Measurements from ENCODE around the gene TTC3.

The TTC3 gene

DNA sequence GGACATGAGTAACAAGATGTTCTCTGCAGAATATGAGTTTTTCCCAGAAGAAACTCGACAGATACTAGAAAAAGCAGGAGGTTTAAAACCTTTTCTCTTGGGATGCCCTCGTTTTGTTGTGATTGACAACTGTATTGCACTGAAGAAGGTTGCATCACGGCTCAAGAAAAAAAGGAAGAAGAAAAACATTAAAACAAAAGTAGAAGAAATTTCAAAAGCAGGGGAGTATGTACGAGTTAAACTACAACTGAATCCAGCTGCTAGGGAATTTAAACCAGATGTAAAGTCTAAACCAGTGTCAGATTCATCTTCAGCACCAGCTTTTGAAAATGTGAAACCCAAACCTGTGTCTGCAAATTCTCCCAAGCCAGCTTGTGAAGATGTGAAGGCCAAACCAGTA lies 92.5 kb downstream of the TTC3 start:
- Histone ChIP-seq H3K9me3 (ENCODE audit: severe bottlenecking) (no peaks in the 10 kb centered on the region), H3K36me3 (ENCODE audit: low read depth) (peaks cover 88% of the 10 kb centered on the region), H3K27ac (ENCODE audit: poor library complexity, severe bottlenecking) (no peak overlapping the region), H3K27me3 (ENCODE audit: insufficient read depth, poor library complexity, severe bottlenecking) (no peaks in the 10 kb centered on the region), H3K4me1 (ENCODE audit: insufficient read depth, poor library complexity, severe bottlenecking) (no peaks in the 10 kb centered on the region), H3K4me3 (ENCODE audit: severe bottlenecking) (no peak overlapping the region)
- ATAC-seq (ENCODE audit: low read depth) (no peak), DNase-seq (ENCODE audit: low spot score) (no peak)
- TF ChIP-seq, protein P1, sequence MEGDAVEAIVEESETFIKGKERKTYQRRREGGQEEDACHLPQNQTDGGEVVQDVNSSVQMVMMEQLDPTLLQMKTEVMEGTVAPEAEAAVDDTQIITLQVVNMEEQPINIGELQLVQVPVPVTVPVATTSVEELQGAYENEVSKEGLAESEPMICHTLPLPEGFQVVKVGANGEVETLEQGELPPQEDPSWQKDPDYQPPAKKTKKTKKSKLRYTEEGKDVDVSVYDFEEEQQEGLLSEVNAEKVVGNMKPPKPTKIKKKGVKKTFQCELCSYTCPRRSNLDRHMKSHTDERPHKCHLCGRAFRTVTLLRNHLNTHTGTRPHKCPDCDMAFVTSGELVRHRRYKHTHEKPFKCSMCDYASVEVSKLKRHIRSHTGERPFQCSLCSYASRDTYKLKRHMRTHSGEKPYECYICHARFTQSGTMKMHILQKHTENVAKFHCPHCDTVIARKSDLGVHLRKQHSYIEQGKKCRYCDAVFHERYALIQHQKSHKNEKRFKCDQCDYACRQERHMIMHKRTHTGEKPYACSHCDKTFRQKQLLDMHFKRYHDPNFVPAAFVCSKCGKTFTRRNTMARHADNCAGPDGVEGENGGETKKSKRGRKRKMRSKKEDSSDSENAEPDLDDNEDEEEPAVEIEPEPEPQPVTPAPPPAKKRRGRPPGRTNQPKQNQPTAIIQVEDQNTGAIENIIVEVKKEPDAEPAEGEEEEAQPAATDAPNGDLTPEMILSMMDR (IDR thresholded peaks at IDR 0.05; ENCODE audit: poor library complexity, severe bottlenecking): no peak

DNA sequence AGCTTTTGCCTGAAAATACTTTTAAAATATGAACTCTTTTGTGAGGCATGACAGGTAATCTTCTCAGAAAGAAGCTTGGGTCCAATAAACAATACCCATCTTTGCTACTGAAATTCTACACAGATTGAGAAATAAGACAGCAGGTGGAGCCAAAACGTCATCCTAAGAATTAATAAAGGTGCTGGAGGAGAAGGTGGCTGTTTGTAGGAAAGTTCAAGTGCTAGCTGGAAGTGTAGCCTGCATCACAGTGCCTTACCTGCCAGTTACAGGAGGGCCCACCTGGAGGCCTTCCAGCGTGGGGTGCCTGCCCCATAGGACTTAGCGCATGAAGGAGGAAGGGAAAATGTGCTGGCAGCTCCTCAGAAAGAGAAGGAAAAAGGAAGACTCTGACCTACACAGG lies 93.7 kb downstream of the TTC3 start:
- ATAC-seq (ENCODE audit: low read depth): no peak
- no peak for DNase-seq (ENCODE audit: low spot score)
- H3K27me3 ChIP-seq (ENCODE audit: insufficient read depth, poor library complexity, severe bottlenecking): no peaks in the 10 kb centered on the region

DNA sequence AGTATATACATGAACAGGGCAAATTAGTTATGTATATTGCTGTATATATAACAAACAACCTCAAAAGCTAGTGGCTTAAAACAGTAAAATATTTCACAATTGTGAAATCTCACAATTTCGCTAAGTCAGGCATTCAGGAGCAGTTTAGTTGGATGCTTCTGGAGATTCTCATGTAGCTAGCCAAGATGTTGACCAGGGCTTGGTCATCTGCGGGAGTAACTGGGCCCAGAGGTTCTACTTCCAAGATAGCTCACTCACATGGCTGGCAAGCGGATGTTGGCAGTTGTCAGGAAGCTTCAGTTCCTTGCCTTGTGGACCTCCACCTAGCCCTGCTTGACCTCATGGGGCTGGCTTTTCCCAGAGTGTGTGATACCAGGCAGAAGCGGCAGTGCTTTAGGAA lies 95.6 kb downstream of the TTC3 start:
- ATAC-seq (ENCODE audit: low read depth) (no peak), DNase-seq (ENCODE audit: low spot score) (no peak)
- TF ChIP-seq, protein P1 (IDR thresholded peaks at IDR 0.05; ENCODE audit: poor library complexity, severe bottlenecking): no peak
- H3K27ac ChIP-seq (ENCODE audit: poor library complexity, severe bottlenecking): no peak overlapping the region
- H3K9me3 ChIP-seq (ENCODE audit: severe bottlenecking): no peaks in the 10 kb centered on the region
- no peaks in the 10 kb centered on the region for H3K27me3 ChIP-seq (ENCODE audit: insufficient read depth, poor library complexity, severe bottlenecking)
- no peak overlapping the region for H3K4me3 ChIP-seq (ENCODE audit: severe bottlenecking)
- H3K4me1 ChIP-seq (ENCODE audit: insufficient read depth, poor library complexity, severe bottlenecking): no peaks in the 10 kb centered on the region
- H3K36me3 ChIP-seq (ENCODE audit: low read depth): peaks cover 88% of the 10 kb centered on the region

More for the DNA sequence above, 93.7 kb downstream of the TTC3 start:
- TF ChIP-seq, protein P1 (IDR thresholded peaks at IDR 0.05; ENCODE audit: poor library complexity, severe bottlenecking): peak; percentile 52
- Histone ChIP-seq H3K4me3 (ENCODE audit: severe bottlenecking) (no peak overlapping the region), H3K27ac (ENCODE audit: poor library complexity, severe bottlenecking) (no peak overlapping the region), H3K4me1 (ENCODE audit: insufficient read depth, poor library complexity, severe bottlenecking) (no peaks in the 10 kb centered on the region), H3K9me3 (ENCODE audit: severe bottlenecking) (no peaks in the 10 kb centered on the region), H3K36me3 (ENCODE audit: low read depth) (peaks cover 88% of the 10 kb centered on the region)

- Histone ChIP-seq H3K9me3 (ENCODE audit: severe bottlenecking) (no peaks in the 10 kb centered on the region), H3K27me3 (ENCODE audit: insufficient read depth, poor library complexity, severe bottlenecking) (no peaks in the 10 kb centered on the region), H3K4me3 (ENCODE audit: severe bottlenecking) (no peak overlapping the region), H3K27ac (ENCODE audit: poor library complexity, severe bottlenecking) (no peak overlapping the region), H3K36me3 (ENCODE audit: low read depth) (peaks cover 80% of the 10 kb centered on the region), H3K4me1 (ENCODE audit: insufficient read depth, poor library complexity, severe bottlenecking) (no peaks in the 10 kb centered on the region)
- ATAC-seq (ENCODE audit: low read depth) (no peak), DNase-seq (ENCODE audit: low spot score) (no peak)
- TF ChIP-seq, protein P1 (IDR thresholded peaks at IDR 0.05; ENCODE audit: poor library complexity, severe bottlenecking): no peak
Observed at GRCh38 chr21:37172646-37173045, 99.6 kb downstream of the TTC3 start.

DNA sequence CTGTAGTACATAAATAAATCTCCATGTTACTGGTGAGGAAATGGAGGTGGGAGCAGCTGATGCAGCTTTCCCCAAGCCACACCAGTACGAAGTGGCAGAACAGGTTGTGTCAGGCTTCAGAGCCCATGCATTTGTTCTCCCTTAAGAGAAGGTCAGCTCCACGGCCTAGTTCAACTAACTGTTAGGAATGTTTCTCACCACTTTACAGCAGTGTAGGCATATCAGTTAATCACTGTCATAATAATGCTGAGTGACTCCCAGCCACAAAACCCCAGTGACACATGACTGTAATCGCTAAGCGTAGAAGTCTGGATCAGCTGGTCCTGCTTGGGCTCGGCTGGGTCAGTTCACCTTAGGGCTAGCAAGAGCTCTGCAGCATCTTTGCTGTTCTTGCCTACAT lies 103.7 kb downstream of the TTC3 start:
- Histone ChIP-seq H3K36me3 (ENCODE audit: low read depth) (peaks cover 85% of the 10 kb centered on the region), H3K9me3 (ENCODE audit: severe bottlenecking) (peaks cover 2% of the 10 kb centered on the region), H3K27me3 (ENCODE audit: insufficient read depth, poor library complexity, severe bottlenecking) (no peaks in the 10 kb centered on the region), H3K4me3 (ENCODE audit: severe bottlenecking) (no peak overlapping the region), H3K27ac (ENCODE audit: poor library complexity, severe bottlenecking) (no peak overlapping the region), H3K4me1 (ENCODE audit: insufficient read depth, poor library complexity, severe bottlenecking) (no peaks in the 10 kb centered on the region)
- TF ChIP-seq, protein P1 (IDR thresholded peaks at IDR 0.05; ENCODE audit: poor library complexity, severe bottlenecking): no peak
- DNase-seq (ENCODE audit: low spot score) (no peak), ATAC-seq (ENCODE audit: low read depth) (no peak)

Data from RWPE2 (cell line).